ENCODE measurements around the gene AHSP.

- TF ChIP-seq ZBTB21 (tag by site-specific recombination; IDR thresholded peaks at IDR 0.05) (no peak), CTCF (tag by site-specific recombination; IDR thresholded peaks at IDR 0.05) (no peak), ZNF704 (tag by site-specific recombination; IDR thresholded peaks at IDR 0.05) (no peak), ZNF692 (tag by site-specific recombination; IDR thresholded peaks at IDR 0.05) (no peak), GLI4 (tag by site-specific recombination; IDR thresholded peaks at IDR 0.05) (no peak), MYNN (tag by site-specific recombination; IDR thresholded peaks at IDR 0.05; ENCODE audit: borderline replicate concordance) (no peak), SP2 (tag by site-specific recombination; IDR thresholded peaks at IDR 0.05) (no peak), REPIN1 (tag by site-specific recombination; IDR thresholded peaks at IDR 0.05; ENCODE audit: low read depth) (no peak), ZNF350 (tag by site-specific recombination; IDR thresholded peaks at IDR 0.05) (no peak)
These were observed 9.8 kb upstream of the AHSP start for GRCh38 chr16:31517800-31518402.
